Breast epithelium (tissue), 4 donors: ENCODE results near the gene SMIM3. TPM values are rescaled to one million over a fixed set of nuclear protein-coding genes. Genes with fewer than 3 reads are reported as not detected.

Experiments
- DNase-seq, 2 donors: peaks; one replicate each; pipeline ENCODE4 v3.0.0-alpha.2; 2019; ENCODE audit warnings: low spot score in 2 of 2
- H3K27ac ChIP-seq, 2 donors: fragments of 200-600 bp; sonication (generic) in 1 of 2; one replicate each; pipeline ENCODE4 v1.5.1; 2016 to 2019; ENCODE audit warnings: mild to moderate bottlenecking in 1 of 2
- H3K27me3 ChIP-seq, 2 donors: fragments of 200-600 bp; sonication (generic) in 1 of 2; one replicate each; pipeline versions ENCODE4 v1.5.1 to v1.6.0; 2017 to 2019; ENCODE audit warnings: control low read depth in 1 of 2, mild to moderate bottlenecking in 1 of 2
- H3K36me3 ChIP-seq: fragments of 200-600 bp; one replicate; pipeline ENCODE4 v1.5.1; 2019
- H3K4me1 ChIP-seq, 2 donors: fragments of 200-600 bp; sonication (generic); one replicate each; pipeline ENCODE4 v1.5.1; 2016 to 2019; ENCODE audit warnings: control low read depth in 1 of 2
- H3K4me3 ChIP-seq, 3 donors: fragments of 200-600 bp; sonication (generic); 1 replicate in 2 of 3; 2 replicates in 1 of 3; pipeline ENCODE4 v1.5.1; 2016 to 2019; ENCODE audit warnings: mild to moderate bottlenecking in 3 of 3, moderate library complexity in 2 of 3
- H3K9me3 ChIP-seq, 2 donors: fragments of 200-600 bp; sonication (generic) in 1 of 2; one replicate each; pipeline ENCODE4 v1.5.1; 2016 to 2019; ENCODE audit warnings: control low read depth in 1 of 2
- POLR2A ChIP-seq: fragments of 450-650 bp; IDR thresholded peaks from one replicate; pipeline ENCODE4 v1.6.1; 2016; ENCODE audit warnings: antibody characterized with exemption, mild to moderate bottlenecking, moderate library complexity
- POLR2AphosphoS5 ChIP-seq, 3 donors: sonication (generic); formaldehyde crosslinking; IDR thresholded peaks; one replicate each; pipeline ENCODE4 v1.6.1; 2017; ENCODE audit warnings: antibody characterized with exemption in 3 of 3
- intact Hi-C: fragments of 100-400 bp; cut with DNase I; formaldehyde crosslinking; loops from one replicate; pipeline ENCODE4 v1.15.1; 2023; ENCODE audit warnings: low total_unique reads
- total RNA-seq, 3 donors: library from RNA; depleted of rRNA; stranded (reverse); fragments of >200 nt; gene quantifications; one replicate each; pipeline ENCODE4 v1.1.0, GENCODE V29; 2016
- TF ChIP-seq, protein P1 (sequence below), 3 donors: fragments of 450-650 bp; IDR thresholded peaks; one replicate each; pipeline ENCODE4 v1.5.1; 2016 to 2017; ENCODE audit warnings: antibody characterized with exemption in 3 of 3, mild to moderate bottlenecking in 3 of 3, moderate library complexity in 3 of 3

The SMIM3 gene
- total RNA-seq, 3 donors from 2014 or later: 47.9 to 191 (median 81.0) TPM

DNA sequence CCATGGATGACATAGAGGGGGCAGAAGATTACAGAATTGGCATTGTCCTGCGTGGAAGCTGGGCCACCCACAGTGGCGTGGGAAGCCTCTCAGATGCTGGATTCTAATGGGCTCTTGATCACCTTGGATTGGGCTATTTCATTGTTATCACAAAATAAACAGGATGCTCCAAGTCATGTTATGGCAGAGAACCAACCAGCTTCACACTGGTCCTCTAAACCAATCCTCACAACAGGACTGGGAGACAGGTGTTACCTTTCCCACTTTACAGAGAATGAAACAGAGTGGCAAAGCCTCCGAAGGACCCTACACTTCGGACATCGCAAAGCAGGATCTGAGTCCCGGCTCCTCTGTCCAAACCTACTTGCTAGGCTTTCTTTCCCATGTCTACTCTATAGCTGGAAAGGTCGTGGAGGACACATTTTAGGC is 455 bp upstream of the SMIM3 start:
- H3K4me1 ChIP-seq: peaks cover 5 to 21% of the 10 kb centered on the region in 2 donors
- peak overlapping the region; percentile 94 to 97 for H3K27ac ChIP-seq
- H3K36me3 ChIP-seq: no peaks in the 10 kb centered on the region
- no peaks in the 10 kb centered on the region for H3K9me3 ChIP-seq
- TF ChIP-seq POLR2A (no peak), POLR2AphosphoS5 (IDR thresholded peaks at IDR 0.05) (no peak)
- TF ChIP-seq, protein P1, sequence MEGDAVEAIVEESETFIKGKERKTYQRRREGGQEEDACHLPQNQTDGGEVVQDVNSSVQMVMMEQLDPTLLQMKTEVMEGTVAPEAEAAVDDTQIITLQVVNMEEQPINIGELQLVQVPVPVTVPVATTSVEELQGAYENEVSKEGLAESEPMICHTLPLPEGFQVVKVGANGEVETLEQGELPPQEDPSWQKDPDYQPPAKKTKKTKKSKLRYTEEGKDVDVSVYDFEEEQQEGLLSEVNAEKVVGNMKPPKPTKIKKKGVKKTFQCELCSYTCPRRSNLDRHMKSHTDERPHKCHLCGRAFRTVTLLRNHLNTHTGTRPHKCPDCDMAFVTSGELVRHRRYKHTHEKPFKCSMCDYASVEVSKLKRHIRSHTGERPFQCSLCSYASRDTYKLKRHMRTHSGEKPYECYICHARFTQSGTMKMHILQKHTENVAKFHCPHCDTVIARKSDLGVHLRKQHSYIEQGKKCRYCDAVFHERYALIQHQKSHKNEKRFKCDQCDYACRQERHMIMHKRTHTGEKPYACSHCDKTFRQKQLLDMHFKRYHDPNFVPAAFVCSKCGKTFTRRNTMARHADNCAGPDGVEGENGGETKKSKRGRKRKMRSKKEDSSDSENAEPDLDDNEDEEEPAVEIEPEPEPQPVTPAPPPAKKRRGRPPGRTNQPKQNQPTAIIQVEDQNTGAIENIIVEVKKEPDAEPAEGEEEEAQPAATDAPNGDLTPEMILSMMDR (IDR thresholded peaks at IDR 0.05): no peak
- H3K4me3 ChIP-seq: peak overlapping the region; percentile 67 to 89 (median 80)
- intact Hi-C loops: no loop called here
- H3K27me3 ChIP-seq: no peaks in the 10 kb centered on the region
- DNase-seq: no peak

- no peaks in the 10 kb centered on the region for H3K9me3 ChIP-seq
- intact Hi-C loops: no loop called here
- H3K4me1 ChIP-seq: peaks cover 9 to 31% of the 10 kb centered on the region in 2 donors
- TF ChIP-seq POLR2AphosphoS5 (IDR thresholded peaks at IDR 0.05): no peak
- TF ChIP-seq POLR2A: no peak
- TF ChIP-seq, protein P1 (IDR thresholded peaks at IDR 0.05): no peak
- no peaks in the 10 kb centered on the region for H3K27me3 ChIP-seq
- no peaks in the 10 kb centered on the region for H3K36me3 ChIP-seq
- H3K27ac ChIP-seq: peak overlapping the region; percentile 94 to 97
- DNase-seq: no peak
- H3K4me3 ChIP-seq: peak overlapping the region; percentile 67 to 89 (median 80)
These were observed 1.0 kb downstream of the SMIM3 start for GRCh38 chr5:150779397-150780186.

GRCh38 chr5:150780187-150780692 is 1.7 kb downstream of the SMIM3 start:
- H3K36me3 ChIP-seq: no peaks in the 10 kb centered on the region
- peak overlapping the region; percentile 67 to 89 (median 80) for H3K4me3 ChIP-seq
- no peaks in the 10 kb centered on the region for H3K27me3 ChIP-seq
- intact Hi-C loops: no loop called here
- H3K9me3 ChIP-seq: no peaks in the 10 kb centered on the region
- H3K27ac ChIP-seq: peak overlapping the region; percentile 94 to 97
- peak; percentile 43 to 62 (median 62) for TF ChIP-seq POLR2AphosphoS5 (IDR thresholded peaks at IDR 0.05)
- TF ChIP-seq, protein P1 (IDR thresholded peaks at IDR 0.05): no peak
- no peak for TF ChIP-seq POLR2A
- H3K4me1 ChIP-seq: peaks cover 9 to 31% of the 10 kb centered on the region in 2 donors
- no peak for DNase-seq

DNA sequence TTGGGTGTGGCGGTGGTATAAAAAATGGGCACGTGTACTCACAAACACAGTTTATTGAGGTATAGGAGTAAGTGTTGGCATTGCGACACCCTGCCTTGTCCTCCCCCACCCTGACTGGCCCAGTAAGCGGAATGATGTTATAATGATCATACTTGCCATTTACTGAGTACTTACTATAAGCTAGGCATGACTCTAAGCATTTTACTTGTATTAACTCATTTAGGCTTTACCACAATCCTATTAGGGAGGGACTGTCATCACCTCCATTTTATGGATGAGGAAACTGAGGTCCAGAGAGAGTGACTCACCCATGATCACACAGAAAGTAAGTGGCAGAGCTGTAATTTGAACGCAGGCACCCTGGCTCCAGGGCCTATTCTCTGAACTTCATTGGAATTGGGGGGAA is 2.3 kb downstream of the SMIM3 start:
- Histone ChIP-seq H3K4me1 (peaks cover 9 to 31% of the 10 kb centered on the region in 2 donors), H3K9me3 (no peaks in the 10 kb centered on the region), H3K36me3 (no peaks in the 10 kb centered on the region), H3K4me3 (peak overlapping the region; percentile 67 to 89 (median 80)), H3K27me3 (no peaks in the 10 kb centered on the region), H3K27ac (peak overlapping the region; percentile 94 to 97)
- TF ChIP-seq POLR2A (no peak), POLR2AphosphoS5 (IDR thresholded peaks at IDR 0.05) (no peak)
- TF ChIP-seq, protein P1 (IDR thresholded peaks at IDR 0.05): no peak
- intact Hi-C loops: no loop called here
- DNase-seq: no peak
